Activated CD4-positive, alpha-beta T cell treated with anti-CD3 and anti-CD28 coated beads for 36 hours (primary cell): Measurements from ENCODE around the gene CLTCL1. TPM values are rescaled to one million over a fixed set of nuclear protein-coding genes. Genes with fewer than 3 reads are reported as not detected.
"Not testable (repeated sequence)": the region's sequence is repeated elsewhere in the genome, so short reads cannot be mapped to it uniquely, and the experiment has no call there.

Experiments used
- ATAC-seq: fragments of 200-7000 bp; cut with Tn5 transposase; one replicate; pipeline ENCODE4 v1.10.0; 2021; ENCODE audit warnings: mild to moderate bottlenecking, moderate library complexity
- CTCF ChIA-PET: fragments of 350-600 bp; sonication (Branson Sonifier 250); formaldehyde crosslinking; loops from one replicate; lab custom pipeline; 2021; ENCODE audit warnings: antibody characterized with exemption; lab: Charles Lee
- POLR2A ChIA-PET: fragments of 350-600 bp; sonication (Branson Sonifier 250); formaldehyde crosslinking; loops from one replicate; lab custom pipeline; 2021; ENCODE audit warnings: antibody characterized with exemption, inconsistent platforms; lab: Charles Lee
- DNase-seq: peaks from one replicate; pipeline ENCODE4 v3.0.0-alpha.2; 2020
- H3K27ac Mint-ChIP-seq: one replicate; pipeline ENCODE4 v1.8.0; 2021; ENCODE audit warnings: mixed read lengths
- H3K27me3 Mint-ChIP-seq: one replicate; pipeline ENCODE4 v1.8.0; 2021; ENCODE audit warnings: mixed read lengths
- H3K36me3 Mint-ChIP-seq: one replicate; pipeline ENCODE4 v1.8.0; 2021; ENCODE audit warnings: low read depth, mixed read lengths
- H3K4me1 Mint-ChIP-seq: one replicate; pipeline ENCODE4 v1.8.0; 2021; ENCODE audit warnings: mixed read lengths
- H3K4me3 Mint-ChIP-seq: one replicate; pipeline ENCODE4 v1.8.0; 2021; ENCODE audit warnings: mild to moderate bottlenecking, moderate library complexity, mixed read lengths
- H3K9me3 Mint-ChIP-seq: one replicate; pipeline ENCODE4 v1.8.0; 2021; ENCODE audit warnings: low read depth, mixed read lengths
- intact Hi-C, 2 experiments: fragments of 100-400 bp; cut with DNase I in 1 of 2; cut with micrococcal nuclease in 1 of 2; formaldehyde crosslinking; loops; one replicate each; pipeline versions ENCODE4 v1.14.2 to v1.15.1; 2022 to 2024; cut with DNase I, micrococcal nuclease
- total RNA-seq, 2 experiments: library from RNA; stranded (reverse); gene quantifications; one replicate each; pipeline ENCODE4 v1.2.3, GENCODE V29; 2021

CLTCL1 gene
- total RNA-seq, 2 experiments from 2014 or later: 0.76 to 1.2 TPM

- DNase-seq (no peak), ATAC-seq (no peak)
- Mint-ChIP-seq H3K36me3 (no peaks in the 10 kb centered on the region), H3K4me3 (no peak overlapping the region), H3K4me1 (no peaks in the 10 kb centered on the region), H3K27me3 (peaks cover 4% of the 10 kb centered on the region), H3K27ac (no peak overlapping the region), H3K9me3 (no peaks in the 10 kb centered on the region)
- intact Hi-C loops: no loop called here
- ChIA-PET POLR2A (no interaction called here), CTCF (interaction anchor here (0.9 to 1.6 kb wide), 2 partner anchors 9 to 12 kb away, joined by 3 to 6 read pairs; no protein-coding TSS in a partner anchor)
These were observed 85.2 kb downstream of the CLTCL1 start for GRCh38 chr22:19206287-19206686.

DNA sequence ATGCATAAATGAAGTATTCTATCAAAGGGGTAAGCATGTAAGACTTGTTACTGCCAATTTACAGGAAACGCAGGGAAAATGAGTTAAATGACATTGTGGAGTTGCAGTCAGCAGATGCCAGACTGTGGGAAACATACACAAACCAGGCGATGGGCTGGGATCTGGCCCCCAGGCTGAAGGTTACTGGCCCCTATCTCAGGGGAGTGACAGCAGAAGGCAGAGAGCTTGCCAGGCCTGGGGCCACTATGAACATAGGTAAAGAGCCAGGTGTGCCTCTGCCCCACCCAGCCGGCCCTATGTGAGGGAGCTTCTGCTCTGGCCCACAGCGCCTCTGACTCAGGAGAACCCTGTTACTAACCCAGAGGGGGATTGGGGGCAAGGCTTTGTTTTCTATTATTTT is 86.9 kb downstream of the CLTCL1 start:
- CTCF ChIA-PET: interaction anchor here (0.7 to 1.6 kb wide), 2 partner anchors 10 to 149 kb away, joined by 3 to 6 read pairs; no protein-coding TSS in a partner anchor
- Mint-ChIP-seq H3K4me1 (no peaks in the 10 kb centered on the region), H3K36me3 (no peaks in the 10 kb centered on the region), H3K27me3 (no peaks in the 10 kb centered on the region), H3K27ac (no peak overlapping the region), H3K9me3 (no peaks in the 10 kb centered on the region), H3K4me3 (no peak overlapping the region)
- no peak for DNase-seq
- intact Hi-C loops: no loop called here
- POLR2A ChIA-PET: no interaction called here
- ATAC-seq: no peak

DNA sequence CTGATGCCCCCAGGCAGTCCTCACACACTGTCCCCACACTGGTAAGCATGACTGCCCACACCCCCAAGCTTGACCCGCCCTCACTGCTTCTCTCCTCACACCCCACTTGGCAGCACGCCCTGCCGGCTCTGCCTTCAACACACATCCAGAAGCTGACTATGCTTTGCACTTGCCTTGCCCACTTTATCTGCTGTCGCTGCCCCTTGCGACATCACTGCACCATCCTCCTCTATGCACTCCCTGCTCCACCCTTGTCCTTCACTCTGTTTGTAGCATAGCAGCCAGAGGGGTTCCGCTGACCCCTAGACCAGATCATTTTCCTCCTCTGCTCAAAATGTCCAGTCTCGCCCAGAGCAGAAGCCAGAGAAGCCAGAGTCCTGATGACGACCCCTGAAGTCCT is 87.7 kb downstream of the CLTCL1 start:
- intact Hi-C loops: no loop called here
- ATAC-seq: no peak
- no peak for DNase-seq
- ChIA-PET CTCF (no interaction called here), POLR2A (no interaction called here)
- Mint-ChIP-seq H3K27ac (no peak overlapping the region), H3K27me3 (no peaks in the 10 kb centered on the region), H3K9me3 (no peaks in the 10 kb centered on the region), H3K4me3 (no peak overlapping the region), H3K36me3 (no peaks in the 10 kb centered on the region), H3K4me1 (no peaks in the 10 kb centered on the region)

DNA sequence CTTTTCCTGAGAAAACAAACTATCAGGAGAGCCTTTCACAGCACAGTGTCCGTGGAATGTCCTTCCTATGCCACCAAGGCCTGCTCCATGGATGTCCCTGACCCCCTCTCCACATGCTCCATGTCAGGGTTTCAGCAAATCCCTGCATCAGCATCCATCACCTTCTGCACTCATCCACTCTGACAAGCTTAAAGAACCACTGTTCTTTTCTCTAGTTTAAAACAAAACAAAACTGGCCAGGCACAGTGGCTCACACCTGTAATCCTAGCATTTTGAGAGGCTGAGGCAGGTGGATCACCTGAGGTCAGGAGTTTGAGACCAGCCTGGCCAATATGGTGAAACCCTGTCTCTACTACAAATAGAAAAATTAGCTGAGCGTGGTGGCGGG is 88.7 kb downstream of the CLTCL1 start:
- ATAC-seq, H3K27me3 Mint-ChIP-seq, H3K4me1 Mint-ChIP-seq, H3K4me3 Mint-ChIP-seq, H3K27ac Mint-ChIP-seq, DNase-seq, H3K9me3 Mint-ChIP-seq, H3K36me3 Mint-ChIP-seq, intact Hi-C loops: not testable (repeated sequence)
- ChIA-PET POLR2A (interaction anchor here (0.6 kb wide), 1 partner anchor 62 kb away, joined by 18 read pairs; no protein-coding TSS in a partner anchor), CTCF (interaction anchor here (0.6 kb wide), 1 partner anchor 24 kb away, joined by 3 read pairs; no protein-coding TSS in a partner anchor)

GRCh38 chr22:19201869-19202798 is 89.4 kb downstream of the CLTCL1 start:
- H3K36me3 Mint-ChIP-seq: no peaks in the 10 kb centered on the region
- no peaks in the 10 kb centered on the region for H3K4me1 Mint-ChIP-seq
- H3K27ac Mint-ChIP-seq: no peak overlapping the region
- no peaks in the 10 kb centered on the region for H3K27me3 Mint-ChIP-seq
- no peaks in the 10 kb centered on the region for H3K9me3 Mint-ChIP-seq
- no peak for ATAC-seq
- H3K4me3 Mint-ChIP-seq: no peak overlapping the region
- ChIA-PET CTCF (interaction anchor here (0.6 kb wide), 1 partner anchor 419 kb away, joined by 3 read pairs; no protein-coding TSS in a partner anchor), POLR2A (interaction anchor here (0.6 kb wide), 1 partner anchor 62 kb away, joined by 18 read pairs; no protein-coding TSS in a partner anchor)
- intact Hi-C loops: no loop called here
- DNase-seq: no peak

DNA sequence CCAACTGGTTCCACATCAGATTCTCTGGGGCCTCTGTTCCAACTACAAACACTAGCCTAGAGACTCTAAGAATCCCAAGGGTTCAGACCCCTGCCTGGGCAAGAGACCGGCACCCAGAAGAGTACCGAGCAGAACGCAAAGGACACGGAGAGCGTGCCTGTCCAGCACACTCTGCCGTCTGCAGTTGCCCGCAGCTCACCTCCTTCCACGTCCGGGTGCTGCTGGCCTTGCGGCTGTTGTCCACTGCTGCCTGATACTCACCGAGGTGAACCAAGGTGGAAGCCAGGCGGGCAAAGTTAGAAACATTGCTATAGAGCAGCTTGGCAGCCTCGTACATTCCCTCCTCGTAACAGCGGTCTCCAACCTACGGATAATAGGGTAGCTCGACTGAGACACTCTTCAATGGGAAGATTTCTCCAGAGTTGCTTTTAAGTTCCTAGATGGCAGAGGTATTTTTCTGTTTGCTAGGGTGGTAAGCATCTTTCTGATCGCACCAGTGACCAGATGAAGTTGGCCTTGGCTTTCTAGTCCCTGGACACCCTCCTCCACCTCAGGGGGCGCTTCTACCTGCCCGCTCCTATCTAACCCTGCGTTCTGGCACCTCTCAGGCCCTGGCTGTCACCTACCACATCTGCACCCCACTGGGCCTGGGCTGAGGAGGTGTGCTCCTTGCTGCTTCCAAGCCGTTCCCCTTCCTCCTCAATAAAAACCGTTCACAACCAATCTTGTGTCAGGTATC is 90.2 kb downstream of the CLTCL1 start:
- DNase-seq: no peak
- POLR2A ChIA-PET: no interaction called here
- CTCF ChIA-PET: no interaction called here
- Mint-ChIP-seq H3K27ac (no peak overlapping the region), H3K27me3 (no peaks in the 10 kb centered on the region), H3K9me3 (no peaks in the 10 kb centered on the region), H3K36me3 (no peaks in the 10 kb centered on the region), H3K4me1 (no peaks in the 10 kb centered on the region), H3K4me3 (no peak overlapping the region)
- ATAC-seq: no peak
- intact Hi-C loops: no loop called here

- Mint-ChIP-seq H3K27me3 (no peaks in the 10 kb centered on the region), H3K9me3 (no peaks in the 10 kb centered on the region), H3K4me3 (no peak overlapping the region), H3K4me1 (peaks cover 5% of the 10 kb centered on the region), H3K27ac (no peak overlapping the region), H3K36me3 (no peaks in the 10 kb centered on the region)
- POLR2A ChIA-PET: no interaction called here
- CTCF ChIA-PET: no interaction called here
- intact Hi-C loops: no loop called here
- DNase-seq (no peak), ATAC-seq (no peak)
These were observed 92.0 kb downstream of the CLTCL1 start for GRCh38 chr22:19199479-19199878.

DNA sequence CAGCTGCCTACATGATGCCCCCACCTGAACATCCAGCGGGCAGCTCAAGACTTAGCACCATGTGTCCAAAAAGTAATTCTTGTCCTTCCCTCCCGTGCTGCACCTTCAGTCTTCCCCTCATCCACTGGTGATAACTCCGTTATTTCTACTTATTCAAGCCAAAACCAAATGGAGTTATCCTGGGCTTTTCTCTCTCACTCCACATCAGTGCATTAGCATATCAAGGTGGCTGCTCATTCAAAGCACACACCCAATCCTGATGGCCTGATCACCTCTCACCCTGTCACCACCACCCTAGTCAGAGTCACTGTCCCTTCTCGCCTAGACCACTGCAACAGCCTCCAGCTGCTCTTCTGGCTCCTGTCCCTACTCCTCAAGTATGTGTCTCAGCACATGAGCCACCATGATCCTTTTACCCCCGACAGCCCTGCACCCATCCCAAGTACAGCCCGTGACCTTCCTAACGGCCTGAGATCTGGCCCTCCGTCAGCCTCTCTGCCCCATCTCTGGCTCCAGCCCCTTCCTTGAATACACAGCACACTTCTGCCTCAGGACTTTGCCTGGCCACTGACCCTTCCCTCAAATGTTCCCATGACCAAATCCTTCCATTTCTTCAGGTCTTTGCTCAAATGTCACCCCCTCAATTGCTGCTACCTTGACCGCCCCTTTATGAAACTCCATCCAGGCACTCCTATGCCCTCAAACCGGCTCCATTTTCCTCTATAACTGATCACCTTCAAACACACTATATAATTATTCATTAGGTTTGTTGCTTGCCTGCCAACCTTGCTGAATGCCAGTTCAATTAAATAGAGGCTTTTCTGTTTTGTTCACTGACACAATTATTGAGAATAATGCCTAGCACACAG is 93.3 kb downstream of the CLTCL1 start:
- intact Hi-C loops: no loop called here
- no peaks in the 10 kb centered on the region for H3K36me3 Mint-ChIP-seq
- peaks cover 2% of the 10 kb centered on the region for H3K9me3 Mint-ChIP-seq
- H3K27ac Mint-ChIP-seq: no peak overlapping the region
- no peak overlapping the region for H3K4me3 Mint-ChIP-seq
- DNase-seq (no peak), ATAC-seq (no peak)
- CTCF ChIA-PET: interaction anchor here (1.0 kb wide), 1 partner anchor 8 kb away, joined by 3 read pairs; no protein-coding TSS in a partner anchor
- POLR2A ChIA-PET: no interaction called here
- H3K4me1 Mint-ChIP-seq: peaks cover 5% of the 10 kb centered on the region
- H3K27me3 Mint-ChIP-seq: no peaks in the 10 kb centered on the region

- POLR2A ChIA-PET: no interaction called here
- no peak for DNase-seq
- peaks cover 2% of the 10 kb centered on the region for H3K9me3 Mint-ChIP-seq
- H3K27me3 Mint-ChIP-seq: no peaks in the 10 kb centered on the region
- ATAC-seq: no peak
- no peak overlapping the region for H3K4me3 Mint-ChIP-seq
- peaks cover 5% of the 10 kb centered on the region for H3K4me1 Mint-ChIP-seq
- intact Hi-C loops: no loop called here
- CTCF ChIA-PET: interaction anchor here (0.5 to 1.0 kb wide), 2 partner anchors 9 to 12 kb away, joined by 3 read pairs; no protein-coding TSS in a partner anchor
- H3K27ac Mint-ChIP-seq: no peak overlapping the region
- H3K36me3 Mint-ChIP-seq: no peaks in the 10 kb centered on the region
These were observed 94.5 kb downstream of the CLTCL1 start for GRCh38 chr22:19196841-19197612.

GRCh38 chr22:19195796-19196731 is 95.5 kb downstream of the CLTCL1 start:
- Mint-ChIP-seq H3K36me3 (no peaks in the 10 kb centered on the region), H3K27ac (no peak overlapping the region), H3K27me3 (no peaks in the 10 kb centered on the region), H3K4me1 (peaks cover 5% of the 10 kb centered on the region), H3K9me3 (peaks cover 2% of the 10 kb centered on the region), H3K4me3 (no peak overlapping the region)
- ChIA-PET CTCF (no interaction called here), POLR2A (no interaction called here)
- intact Hi-C loops: no loop called here
- ATAC-seq (no peak), DNase-seq (no peak)
